ENCODE data around the gene SLC2A3.
A peak's percentile ranks its signal among the peaks of the same experiment; 100 is the strongest.
"Not testable (repeated sequence)": the region's sequence is repeated elsewhere in the genome, so short reads cannot be mapped to it uniquely, and the experiment has no call there.

SLC2A3 gene

DNA sequence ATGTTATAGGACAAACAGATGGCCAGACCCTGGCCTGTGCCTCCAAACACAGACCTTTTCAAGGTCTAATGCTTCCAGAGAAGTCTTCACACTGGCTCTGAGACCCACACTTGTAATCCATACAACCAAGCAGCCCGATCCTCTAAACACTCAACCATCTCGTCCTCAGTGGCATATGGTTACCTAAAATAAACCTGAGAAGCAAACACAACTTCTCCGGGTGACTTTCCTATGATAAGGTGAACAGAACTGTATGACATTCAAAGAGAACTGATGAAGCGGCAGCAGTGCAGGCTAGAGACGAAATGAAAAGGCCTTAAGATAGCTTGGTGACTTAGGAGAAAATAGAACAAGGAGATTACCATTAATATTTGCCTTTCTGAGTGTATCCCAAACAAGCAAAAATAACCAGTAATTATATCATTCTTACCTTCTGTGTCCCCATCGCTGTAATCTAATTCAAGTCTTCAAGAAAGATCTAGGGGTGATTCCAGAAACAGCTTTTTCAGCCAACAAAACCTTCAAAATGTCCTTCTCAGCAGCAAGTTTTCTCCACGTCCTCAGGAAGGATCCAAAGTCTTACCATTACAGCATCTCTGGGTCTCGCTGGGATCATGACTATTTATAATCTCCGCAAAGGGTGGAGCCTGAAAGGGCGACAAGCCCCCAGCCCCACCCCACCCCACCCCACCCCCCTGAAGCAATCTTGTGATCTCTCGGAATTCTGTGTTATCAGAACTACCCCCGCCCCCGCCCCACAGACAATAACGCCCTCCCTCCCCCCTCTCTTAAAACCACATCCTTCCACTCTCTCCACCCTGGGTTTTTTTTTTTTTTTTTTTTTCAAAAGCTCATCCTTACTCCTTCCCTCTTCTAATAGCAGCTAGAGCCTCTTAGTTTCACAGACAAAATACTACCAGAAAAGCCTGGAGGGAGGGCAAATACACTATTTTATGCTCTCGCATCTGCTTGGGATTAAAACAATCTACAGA, at the start of gene SLC2A3:
Gene SLC2A3, minus strand, starts transcription at position 598 of the 992 bp plus-strand sequence. Its CDS starts 153 bp downstream, at position 445.
- DNase-seq: peak; percentile 72 to 84

GRCh38 chr12:7984900-7985299, 48.9 kb upstream of the SLC2A3 start:
- DNase-seq: no peak

DNA sequence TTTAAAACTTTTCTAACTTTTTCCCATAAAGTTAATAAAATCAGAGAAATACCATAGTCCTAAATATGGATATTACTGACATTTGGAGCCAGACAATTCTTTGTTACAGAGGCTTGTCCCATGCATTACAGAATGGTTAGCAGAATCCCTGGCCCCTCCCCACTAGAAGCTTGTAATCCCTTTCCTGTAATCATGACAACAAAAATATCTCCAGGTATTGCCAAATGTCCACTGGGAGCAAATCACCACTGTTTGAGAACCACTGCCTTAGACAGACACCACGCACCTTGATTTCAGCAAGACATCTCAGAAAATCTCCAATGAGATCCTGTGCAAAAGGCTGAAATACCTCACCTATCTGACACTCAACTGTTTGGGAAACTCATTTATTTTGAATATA, 47.5 kb upstream of the SLC2A3 start:
- DNase-seq: not testable (repeated sequence)

GRCh38 chr12:7983019-7983418, 47.0 kb upstream of the SLC2A3 start:
- DNase-seq: not testable (repeated sequence)

DNA sequence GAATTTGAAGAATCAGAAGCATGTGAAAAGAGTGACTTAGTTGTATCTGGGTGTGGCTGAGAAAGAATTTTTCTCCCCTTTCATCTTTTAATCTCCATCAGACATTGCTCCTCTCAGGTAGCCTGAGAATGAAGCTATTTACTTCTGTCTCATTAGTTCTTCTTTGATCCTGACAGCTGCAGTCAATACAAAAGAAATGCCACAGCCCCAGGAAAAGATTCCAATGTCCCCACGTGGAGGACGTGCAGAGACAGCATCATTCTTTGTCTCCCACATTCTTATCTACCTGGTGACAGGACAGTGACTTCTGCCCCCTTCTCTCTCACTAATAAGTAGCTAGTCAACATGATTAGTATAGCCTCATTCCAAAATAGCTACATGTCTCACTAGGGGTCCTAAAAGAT, 46.3 kb upstream of the SLC2A3 start:
- DNase-seq: not testable (repeated sequence)

- DNase-seq: no peak
Measured at GRCh38 chr12:7981446-7981845, 45.5 kb upstream of the SLC2A3 start.

DNA sequence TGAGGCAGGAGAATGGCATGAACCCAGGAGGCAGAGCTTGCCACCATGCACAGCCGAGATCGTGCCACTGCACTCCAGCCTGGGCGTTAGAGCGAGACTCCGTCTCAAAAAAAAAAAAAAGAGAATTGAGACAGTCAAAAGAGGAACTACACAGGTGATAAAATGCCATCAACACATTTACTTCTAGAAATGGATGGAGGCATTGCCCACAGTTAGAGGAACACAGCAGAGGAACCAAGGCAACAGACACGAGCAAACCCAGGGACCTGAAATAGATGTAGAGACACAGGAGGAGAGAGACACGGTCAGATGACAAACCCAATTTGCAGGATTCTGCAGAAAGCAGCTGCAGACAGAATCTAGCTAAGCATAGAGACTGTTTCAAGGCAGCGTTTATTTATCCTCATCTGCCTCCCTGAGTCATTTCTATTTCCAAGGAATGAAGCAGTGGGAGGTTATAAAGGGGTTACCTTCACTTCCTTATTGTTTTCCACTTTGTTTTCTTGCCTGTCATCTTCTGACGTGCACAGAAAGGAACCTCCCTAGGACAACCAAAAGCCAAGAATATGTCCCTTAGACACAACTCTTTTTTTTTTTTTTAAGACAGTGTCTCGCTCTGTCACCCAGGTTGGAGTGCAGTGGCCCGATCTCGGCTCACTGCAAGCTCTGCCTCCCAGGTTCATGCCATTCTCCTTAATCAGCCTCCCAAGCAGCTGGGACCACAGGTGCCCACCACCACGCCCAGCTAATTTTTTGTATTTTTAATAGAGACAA, 41.6 kb upstream of the SLC2A3 start:
- DNase-seq: not testable (repeated sequence)

GRCh38 chr12:7973457-7973825, 37.5 kb upstream of the SLC2A3 start:
- DNase-seq: no peak

GRCh38 chr12:7972734-7973456, 36.9 kb upstream of the SLC2A3 start:
- DNase-seq: no peak

- not testable (repeated sequence) for DNase-seq
Measured at GRCh38 chr12:7972269-7972668, 36.3 kb upstream of the SLC2A3 start.

DNA sequence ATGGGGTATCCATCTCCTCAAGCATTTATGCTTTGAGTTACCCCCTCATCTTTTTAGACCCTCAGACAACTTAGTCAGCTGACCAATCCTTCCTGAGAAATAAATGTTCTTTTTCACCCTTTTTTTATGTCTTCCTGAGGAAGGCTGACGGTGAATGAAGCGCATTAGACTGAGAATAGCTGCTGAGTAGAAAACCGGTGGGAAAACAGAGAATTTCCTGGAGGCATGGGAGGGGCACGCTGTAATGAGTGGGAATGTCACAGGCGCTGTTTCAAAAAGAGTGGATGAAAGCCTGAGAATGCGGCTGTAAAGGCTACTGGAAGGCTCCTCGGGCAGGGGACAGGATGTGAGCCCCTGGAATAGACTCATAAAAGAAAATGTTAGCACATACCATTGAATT, 35.8 kb upstream of the SLC2A3 start:
- DNase-seq: not testable (repeated sequence)

DNA sequence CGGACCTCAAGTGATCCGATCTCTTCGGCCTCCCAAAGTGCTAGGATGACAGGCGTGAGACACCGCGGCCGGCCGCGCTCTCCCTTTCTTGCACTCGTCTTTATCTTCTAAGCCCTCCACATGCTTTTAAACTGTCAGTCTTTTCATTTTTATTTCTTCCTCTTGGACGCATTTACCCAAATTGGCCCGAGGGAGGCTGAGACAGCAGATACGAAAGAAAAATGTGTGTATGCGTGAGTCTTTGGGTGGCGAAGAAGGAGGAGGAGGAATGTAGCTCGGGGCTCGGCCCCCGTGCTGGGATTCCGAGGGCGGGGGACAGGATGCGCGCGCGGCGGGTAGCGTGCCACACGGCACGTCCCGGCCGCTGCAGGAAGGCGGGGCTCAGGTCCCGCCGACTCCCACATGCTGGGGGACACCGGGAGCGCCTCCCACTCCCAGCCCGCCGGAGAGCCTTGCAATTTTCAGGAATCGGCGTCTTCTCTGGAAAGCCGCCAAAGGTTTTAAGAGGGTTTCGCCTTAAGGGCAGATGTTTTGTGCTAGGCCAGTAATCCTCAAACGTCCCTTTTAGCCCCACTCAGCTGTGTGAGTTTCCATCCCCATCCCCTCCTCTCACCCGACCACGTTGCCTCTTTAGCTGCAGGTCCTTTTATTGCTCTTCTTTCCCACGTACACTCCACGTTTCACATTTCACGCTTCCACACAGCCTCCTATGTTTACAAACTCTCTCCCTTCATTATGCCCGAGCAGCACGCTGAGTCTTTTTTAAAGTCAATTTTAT, 34.7 kb upstream of the SLC2A3 start:
- DNase-seq: peak; percentile 90 to 92

GRCh38 chr12:7966563-7966962, 30.6 kb upstream of the SLC2A3 start:
- peak; percentile 42 to 56 for DNase-seq

- not testable (repeated sequence) for DNase-seq
Measured at GRCh38 chr12:7964669-7965068, 28.7 kb upstream of the SLC2A3 start.

DNA sequence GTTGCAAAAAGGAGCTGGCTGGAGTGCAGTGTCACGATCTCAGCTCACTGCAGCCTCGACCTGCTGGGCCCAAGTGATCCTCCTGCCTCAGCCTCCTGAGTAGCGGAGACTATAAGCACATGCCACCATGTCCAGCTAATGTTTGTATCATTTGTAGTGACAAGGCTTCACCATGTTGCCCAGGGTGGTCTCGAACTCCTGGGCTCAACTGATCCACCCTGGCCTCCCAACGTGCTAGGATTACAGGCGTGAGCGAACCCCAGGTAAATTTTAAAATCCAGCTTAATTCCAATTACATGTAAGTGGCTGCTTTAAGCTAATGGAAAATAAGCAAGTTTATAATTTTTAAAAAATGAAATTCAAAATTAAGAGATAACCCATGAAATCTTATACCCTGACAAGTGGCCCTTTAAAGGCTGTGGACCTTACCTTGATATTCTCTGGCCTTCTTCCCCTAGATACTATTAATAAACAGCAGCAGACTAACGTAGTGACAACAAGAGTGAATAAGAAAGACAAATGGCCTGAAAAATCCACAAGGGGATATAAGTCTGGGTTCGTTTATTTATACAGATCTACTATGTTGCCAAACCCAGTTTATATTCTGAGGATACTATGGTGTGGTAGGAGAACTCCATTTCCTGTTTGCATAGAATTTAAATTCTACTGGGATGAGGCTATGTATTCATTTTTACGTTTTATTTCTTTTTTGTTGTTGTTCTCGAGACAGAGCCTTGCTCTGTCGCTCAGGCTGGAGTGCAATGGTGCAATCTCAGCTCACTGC, 25.6 kb upstream of the SLC2A3 start:
- no peak for DNase-seq

DNA sequence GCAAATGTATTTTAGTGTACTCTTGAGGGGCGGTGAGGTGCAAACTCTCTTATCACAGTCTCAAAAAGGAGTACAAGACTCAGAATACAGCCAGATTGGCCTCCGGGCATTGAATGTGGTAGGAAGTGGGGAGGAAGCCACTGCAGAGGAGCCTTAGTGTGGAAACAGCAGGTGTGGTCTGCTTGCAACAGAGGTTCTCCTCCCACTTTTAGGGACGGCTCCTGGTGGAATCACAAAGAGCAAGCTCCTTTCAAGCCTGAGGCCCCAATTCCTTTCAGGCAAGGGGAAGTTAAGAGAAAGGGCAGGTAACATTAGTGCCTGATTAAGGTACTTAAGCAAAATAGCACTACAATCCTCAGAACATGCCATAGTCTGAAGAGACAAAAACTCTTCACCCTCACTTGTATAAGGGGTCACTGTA, 23.7 kb upstream of the SLC2A3 start:
- DNase-seq: peak; percentile 54 to 64

GRCh38 chr12:7959278-7959677, 23.3 kb upstream of the SLC2A3 start:
- peak in 1 of 2 experiments; percentile 16 for DNase-seq

GRCh38 chr12:7954877-7955276, 18.9 kb upstream of the SLC2A3 start:
- not testable (repeated sequence) for DNase-seq

DNA sequence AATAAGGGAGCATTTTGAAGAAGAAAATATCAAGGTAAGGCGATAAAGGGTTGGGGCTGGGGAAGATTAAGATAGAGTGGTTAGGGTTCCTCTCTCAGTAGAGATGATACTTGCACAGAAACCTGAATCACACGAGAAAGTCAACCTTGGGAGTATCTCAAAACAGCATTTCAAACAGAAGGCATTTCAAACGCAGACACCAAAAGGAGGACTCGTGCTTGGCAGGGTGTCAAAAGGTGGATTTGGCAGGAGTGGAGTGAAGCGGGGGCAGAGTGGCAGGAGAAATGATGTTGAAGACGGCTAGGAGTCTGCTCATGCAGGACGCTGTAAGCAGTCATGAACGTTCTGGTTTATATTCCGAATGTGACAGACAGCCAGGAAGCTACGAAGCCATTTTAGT, 18.4 kb upstream of the SLC2A3 start:
- DNase-seq: not testable (repeated sequence)

DNA sequence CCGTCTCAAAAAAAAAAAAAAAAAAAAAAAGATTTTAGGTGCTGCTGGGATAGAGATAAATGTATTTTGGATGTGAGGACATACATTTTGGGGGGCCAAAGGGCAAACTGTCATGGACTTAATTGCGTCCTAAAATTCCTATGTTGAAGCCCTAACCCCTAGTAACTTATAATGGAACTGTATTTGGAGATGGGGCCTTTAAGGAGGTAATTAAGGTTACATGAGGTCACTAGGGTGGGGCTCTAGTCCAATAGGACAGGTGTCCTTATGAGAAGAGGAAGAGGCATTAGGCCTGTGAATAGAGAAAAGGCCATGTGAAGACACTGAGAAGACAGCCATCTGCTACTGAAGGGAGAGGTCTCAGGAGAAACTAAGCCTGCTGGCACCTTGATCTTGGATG, 17.9 kb upstream of the SLC2A3 start:
- DNase-seq: not testable (repeated sequence)

GRCh38 chr12:7951671-7952070, 15.7 kb upstream of the SLC2A3 start:
- DNase-seq: no peak

Data from activated CD4-positive, alpha-beta T cell treated with anti-CD3 and anti-CD28 coated beads, Interleukin-2, amount 50 U/mL, for 48 hours (primary cell).